H9 (cell line): ENCODE measurements around the gene CTU2. TPM values are rescaled to one million over a fixed set of nuclear protein-coding genes. Genes with fewer than 3 reads are reported as not detected.

Experiments used
- DNase-seq: peaks from one replicate; pipeline ENCODE4 v3.0.0-alpha.2; 2017
- H2AFZ ChIP-seq: one replicate; pipeline ENCODE4 v1.6.1; 2013; ENCODE audit warnings: mild to moderate bottlenecking, low read length, control low read depth, moderate library complexity
- H2AK5ac ChIP-seq: 2 replicates; pipeline ENCODE4 v1.6.1; 2013; ENCODE audit warnings: low read length, control low read depth, mixed read lengths; ENCODE audit not compliant: insufficient read length
- H2BK120ac ChIP-seq: one replicate; pipeline ENCODE4 v1.6.1; 2013; ENCODE audit warnings: low read depth, mild to moderate bottlenecking, low read length, control low read depth, inconsistent platforms; ENCODE audit not compliant: poor library complexity, severe bottlenecking
- H2BK12ac ChIP-seq: 2 replicates; pipeline ENCODE4 v1.6.1; 2013; ENCODE audit warnings: low read length, control low read depth, mixed read lengths, low read depth; ENCODE audit not compliant: insufficient read length
- H2BK15ac ChIP-seq: 2 replicates; pipeline ENCODE4 v1.6.1; 2013; ENCODE audit warnings: low read depth, low read length, control low read depth
- H2BK20ac ChIP-seq: one replicate; pipeline ENCODE4 v1.6.1; 2013; ENCODE audit warnings: low read depth, mild to moderate bottlenecking, low read length, control low read depth, inconsistent platforms; ENCODE audit not compliant: poor library complexity, severe bottlenecking
- H2BK5ac ChIP-seq: 2 replicates; pipeline ENCODE4 v1.6.1; 2013; ENCODE audit warnings: low read length, control low read depth, mixed read lengths; ENCODE audit not compliant: insufficient read length
- H3K14ac ChIP-seq: 2 replicates; pipeline ENCODE4 v1.6.1; 2013; ENCODE audit warnings: low read length, control low read depth; ENCODE audit not compliant: insufficient read depth
- H3K18ac ChIP-seq: 2 replicates; pipeline ENCODE4 v1.6.1; 2013; ENCODE audit warnings: low read depth, mild to moderate bottlenecking, mixed read lengths, low read length, control low read depth; ENCODE audit not compliant: insufficient read length
- H3K23ac ChIP-seq: 2 replicates; pipeline ENCODE4 v1.6.1; 2013; ENCODE audit warnings: low read length, control low read depth, mixed read lengths, low read depth; ENCODE audit not compliant: insufficient read length
- H3K23me2 ChIP-seq: 2 replicates; pipeline ENCODE4 v1.6.1; 2013; ENCODE audit warnings: low read depth, mild to moderate bottlenecking, mixed read lengths, low read length, control low read depth; ENCODE audit not compliant: insufficient read length, poor library complexity, severe bottlenecking
- H3K27ac ChIP-seq: 2 replicates; pipeline ENCODE4 v1.5.1; 2013; ENCODE audit warnings: low read length, control low read depth, mixed read lengths, low read depth; ENCODE audit not compliant: insufficient read length
- H3K27me3 ChIP-seq: 2 replicates; pipeline ENCODE4 v1.6.1; 2013; ENCODE audit warnings: low read length, control low read depth, inconsistent platforms; ENCODE audit not compliant: insufficient read depth
- H3K4ac ChIP-seq: 2 replicates; pipeline ENCODE4 v1.6.1; 2013; ENCODE audit warnings: low read depth, mild to moderate bottlenecking, control low read depth, inconsistent platforms, low read length, moderate library complexity
- H3K4me1 ChIP-seq: 2 replicates; pipeline ENCODE4 v1.6.1; 2013; ENCODE audit warnings: low read length, control low read depth, inconsistent platforms; ENCODE audit not compliant: insufficient read depth
- H3K4me2 ChIP-seq: 2 replicates; pipeline ENCODE4 v1.6.1; 2013; ENCODE audit warnings: low read length, control low read depth, mixed read lengths; ENCODE audit not compliant: insufficient read length, insufficient read depth
- H3K56ac ChIP-seq: 2 replicates; pipeline ENCODE4 v1.6.1; 2013; ENCODE audit warnings: low read depth, mild to moderate bottlenecking, mixed read lengths, low read length, control low read depth; ENCODE audit not compliant: insufficient read length
- H3K79me1 ChIP-seq: 2 replicates; pipeline ENCODE4 v1.6.1; 2013; ENCODE audit warnings: low read depth, mild to moderate bottlenecking, moderate library complexity, low read length, control low read depth, inconsistent platforms; ENCODE audit not compliant: insufficient read depth, poor library complexity, severe bottlenecking
- H3K79me2 ChIP-seq: 2 replicates; pipeline ENCODE4 v1.6.1; 2013; ENCODE audit warnings: low read length, control low read depth, inconsistent platforms; ENCODE audit not compliant: insufficient read depth
- H3K9ac ChIP-seq: 2 replicates; pipeline ENCODE4 v1.6.1; 2013; ENCODE audit warnings: low read length, control low read depth, mixed read lengths; ENCODE audit not compliant: insufficient read length; ENCODE audit errors: extremely low read depth
- H3K9me3 ChIP-seq: one replicate; pipeline ENCODE4 v1.6.1; 2013; ENCODE audit warnings: low read depth, low read length, inconsistent platforms; ENCODE audit not compliant: control insufficient read depth
- H3T11ph ChIP-seq: one replicate; pipeline ENCODE4 v1.6.1; 2013; ENCODE audit warnings: mild to moderate bottlenecking, low read length, control low read depth, inconsistent platforms
- H4K20me1 ChIP-seq: one replicate; pipeline ENCODE4 v1.6.1; 2013; ENCODE audit not compliant: control insufficient read depth, insufficient read length, insufficient read depth
- H4K5ac ChIP-seq: 2 replicates; pipeline ENCODE4 v1.6.1; 2013; ENCODE audit warnings: low read depth, mild to moderate bottlenecking, mixed read lengths, low read length, control low read depth; ENCODE audit not compliant: insufficient read length
- H4K8ac ChIP-seq: replicated peaks from 2 replicates; pipeline ENCODE4 v1.6.1; 2013; ENCODE audit warnings: low read length, control low read depth, mixed read lengths, low read depth; ENCODE audit not compliant: insufficient read length
- H4K91ac ChIP-seq: 2 replicates; pipeline ENCODE4 v1.6.1; 2013; ENCODE audit warnings: low read depth, mild to moderate bottlenecking, moderate library complexity, mixed read lengths, low read length, control low read depth; ENCODE audit not compliant: insufficient read length
- H3K27ac Mint-ChIP-seq, 3 experiments: 2 replicates in 2 of 3; 3 replicates in 1 of 3; pipeline ENCODE4 v1.8.0; 2020 to 2021; ENCODE audit warnings: mixed read lengths in 3 of 3, mild to moderate bottlenecking in 1 of 3, moderate library complexity in 1 of 3
- H3K27me3 Mint-ChIP-seq: 2 replicates; pipeline ENCODE4 v1.8.0; 2021; ENCODE audit warnings: low read depth, mild to moderate bottlenecking, moderate library complexity, mixed read lengths
- H3K36me3 Mint-ChIP-seq, 3 experiments: 2 replicates in 2 of 3; 3 replicates in 1 of 3; pipeline ENCODE4 v1.8.0; 2020 to 2021; ENCODE audit warnings: low read depth in 3 of 3, mixed read lengths in 3 of 3; ENCODE audit not compliant: insufficient read depth in 1 of 3
- H3K4me1 Mint-ChIP-seq, 2 experiments: 2 replicates each; pipeline ENCODE4 v1.8.0; 2020; ENCODE audit warnings: mixed read lengths in 2 of 2
- H3K4me3 Mint-ChIP-seq, 2 experiments: 2 replicates in 1 of 2; 3 replicates in 1 of 2; pipeline ENCODE4 v1.8.0; 2020 to 2021; ENCODE audit warnings: mild to moderate bottlenecking in 2 of 2, mixed read lengths in 2 of 2, moderate library complexity in 1 of 2
- H3K9me3 Mint-ChIP-seq, 2 experiments: 2 replicates in 1 of 2; 3 replicates in 1 of 2; pipeline ENCODE4 v1.8.0; 2020; ENCODE audit warnings: mild to moderate bottlenecking in 2 of 2, mixed read lengths in 2 of 2, moderate library complexity in 1 of 2
- CTCF ChIP-seq: fragments of 200-600 bp; sonication (generic); conservative IDR thresholded peaks from 3 replicates; pipeline ENCODE4 v1.8.0; 2021; ENCODE audit warnings: antibody characterized with exemption, mild to moderate bottlenecking
- WGBS: extraction: QIAGEN DNeasy Blood & Tissue Kit; methylation state at CpG from one replicate; pipeline ENCODE4 v1.1.7; 2013; ENCODE audit warnings: missing lambda C conversion rate, low lambda C conversion rate, mixed read lengths; ENCODE audit not compliant: insufficient read length; ENCODE audit errors: extremely low coverage; 5-methylcytosine and 5-hydroxymethylcytosine counted together
- total RNA-seq: library from RNA; stranded (reverse); gene quantifications from 2 replicates; pipeline ENCODE4 v1.2.1, GENCODE V29; 2021

CTU2 gene
- total RNA-seq, 1 experiment from 2014 or later = 32.8 TPM

- no peak overlapping the region for H3T11ph ChIP-seq
- H3K56ac ChIP-seq = no peak overlapping the region
- H4K91ac ChIP-seq = no peak overlapping the region
- H3K23me2 ChIP-seq = no peaks in the 10 kb centered on the region
- no peak overlapping the region for H3K14ac ChIP-seq
- H3K79me2 ChIP-seq = no peaks in the 10 kb centered on the region
- no peaks in the 10 kb centered on the region for H3K79me1 ChIP-seq
- no peak overlapping the region for H3K27ac Mint-ChIP-seq
- no peak for TF ChIP-seq CTCF
- H2BK12ac ChIP-seq = peak overlapping the region; percentile 64
- H3K9me3 ChIP-seq = no peaks in the 10 kb centered on the region
- peaks cover 4 to 20% (median 19%) of the 10 kb centered on the region in 3 experiments; a peak in 5 of 7 replicates for H3K36me3 Mint-ChIP-seq
- no peak overlapping the region for H2BK20ac ChIP-seq
- H2BK120ac ChIP-seq = no peak overlapping the region
- no peak overlapping the region for H3K4ac ChIP-seq
- H3K18ac ChIP-seq = no peak overlapping the region
- no peak for DNase-seq
- no peak overlapping the region for H4K8ac ChIP-seq
- H2BK5ac ChIP-seq = no peak overlapping the region
- H3K27me3 Mint-ChIP-seq = no peaks in the 10 kb centered on the region
- no peak overlapping the region for H3K4me3 Mint-ChIP-seq
- H3K27me3 ChIP-seq = no peaks in the 10 kb centered on the region
- no peak overlapping the region for H2AK5ac ChIP-seq
- H3K9me3 Mint-ChIP-seq = no peaks in the 10 kb centered on the region
- H4K5ac ChIP-seq = no peak overlapping the region
- no CpG with 5 or more reads among the region's 15 CpGs for WGBS
- no peak overlapping the region for H2BK15ac ChIP-seq
- H3K4me2 ChIP-seq = no peak overlapping the region
- no peaks in the 10 kb centered on the region for H4K20me1 ChIP-seq
- H3K4me1 Mint-ChIP-seq = peaks cover 0 to 6% of the 10 kb centered on the region in 2 experiments; a peak in 1 of 4 replicates
- H3K27ac ChIP-seq = no peak overlapping the region
- no peak overlapping the region for H3K9ac ChIP-seq
- H2AFZ ChIP-seq = no peak overlapping the region
- H3K23ac ChIP-seq = no peak overlapping the region
- H3K4me1 ChIP-seq = no peaks in the 10 kb centered on the region
Observed at GRCh38 chr16:88713054-88713453, 6.8 kb downstream of the CTU2 start.
